ENCODE data around the gene CADPS2.

Gene CADPS2

DNA sequence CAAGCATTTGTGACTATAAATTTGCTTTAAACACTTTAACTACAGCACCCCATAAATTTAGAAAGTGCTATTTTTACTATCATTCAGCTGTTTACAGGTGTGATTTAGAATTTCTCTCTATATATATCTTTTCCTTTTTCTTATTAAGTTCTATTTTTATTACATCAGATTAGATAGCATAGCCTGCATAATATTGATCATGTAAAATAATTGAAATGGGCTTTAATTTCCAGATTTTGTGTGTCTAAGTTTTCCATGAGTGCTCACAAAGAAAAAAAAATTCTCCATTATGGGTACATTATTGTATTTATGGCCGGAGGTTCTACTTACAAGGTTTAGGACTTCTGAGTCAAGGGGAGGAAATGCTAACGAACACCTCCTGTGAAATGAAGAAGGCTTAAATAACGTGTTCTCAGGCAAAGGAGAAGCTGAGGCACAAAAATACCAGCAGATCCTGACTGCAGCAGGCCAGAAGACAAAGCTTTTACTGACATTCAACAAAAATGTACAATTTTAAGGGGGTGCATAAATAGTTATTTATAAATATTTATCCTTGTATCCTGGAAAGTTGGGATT lies 301.5 kb downstream of the CADPS2 start:
- DNase-seq = no peak

DNA sequence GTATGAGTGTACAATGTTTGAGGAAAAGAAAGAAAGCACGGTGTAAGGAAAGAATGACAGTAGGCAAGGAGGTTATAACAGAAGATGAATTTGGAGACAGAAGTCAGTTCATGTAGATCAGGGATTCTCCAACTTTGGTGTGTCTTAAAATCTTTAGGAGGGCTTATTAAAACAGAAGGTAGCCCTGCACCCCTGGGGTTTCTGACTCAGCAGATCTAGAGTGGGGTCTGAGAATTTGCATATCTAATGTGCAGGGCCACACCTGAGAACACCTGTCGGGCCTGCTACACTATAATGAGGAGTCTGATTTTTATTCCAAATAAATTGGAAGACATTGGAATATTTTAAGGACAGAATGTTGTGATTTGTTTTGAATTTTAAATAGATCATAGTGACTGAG lies 307.9 kb downstream of the CADPS2 start:
- no peak for DNase-seq

DNA sequence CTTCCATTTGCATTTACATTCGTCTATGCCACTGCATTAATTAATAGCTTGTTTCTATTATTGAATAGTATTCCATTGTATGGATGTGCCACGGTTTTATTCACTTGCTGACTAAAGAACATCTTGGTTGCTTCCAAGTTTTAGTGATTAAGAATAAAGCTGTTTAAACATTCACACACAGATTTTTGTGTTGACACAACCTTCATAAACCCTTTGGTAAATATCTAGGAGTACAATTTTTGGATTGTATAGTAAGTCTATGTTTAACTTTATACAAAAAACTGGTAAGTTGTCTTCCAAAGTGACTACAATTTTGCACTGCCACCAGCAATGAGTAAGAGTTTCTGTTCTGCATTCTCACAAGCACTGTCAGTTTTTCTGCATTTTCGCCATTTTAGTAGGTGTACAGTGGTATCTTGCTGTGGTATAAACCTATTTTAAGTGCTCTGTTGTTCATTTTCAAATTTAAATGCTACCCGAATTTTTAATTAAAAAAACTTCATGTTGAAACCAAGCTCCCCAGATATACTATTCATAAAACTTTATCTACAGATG lies 308.7 kb downstream of the CADPS2 start:
- no peak for DNase-seq

DNA sequence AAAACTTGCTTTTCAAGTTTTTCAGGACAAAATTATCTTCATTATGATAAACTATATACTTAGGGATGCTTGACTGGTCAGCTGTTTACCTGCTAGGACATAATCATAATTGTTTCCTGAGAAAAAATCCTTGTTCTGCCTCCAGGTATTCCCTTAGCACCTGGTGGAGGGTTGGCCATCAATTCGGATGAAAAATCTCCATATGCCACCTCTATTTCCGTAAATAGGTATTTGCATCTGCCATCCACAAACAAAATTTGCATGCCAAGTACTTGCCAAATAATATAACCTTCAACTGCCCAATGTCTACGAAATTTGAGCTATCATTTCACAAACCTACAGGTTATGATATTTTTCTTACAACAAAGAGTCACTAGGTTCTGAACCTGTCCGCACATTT lies 313.6 kb downstream of the CADPS2 start:
- DNase-seq = no peak

DNA sequence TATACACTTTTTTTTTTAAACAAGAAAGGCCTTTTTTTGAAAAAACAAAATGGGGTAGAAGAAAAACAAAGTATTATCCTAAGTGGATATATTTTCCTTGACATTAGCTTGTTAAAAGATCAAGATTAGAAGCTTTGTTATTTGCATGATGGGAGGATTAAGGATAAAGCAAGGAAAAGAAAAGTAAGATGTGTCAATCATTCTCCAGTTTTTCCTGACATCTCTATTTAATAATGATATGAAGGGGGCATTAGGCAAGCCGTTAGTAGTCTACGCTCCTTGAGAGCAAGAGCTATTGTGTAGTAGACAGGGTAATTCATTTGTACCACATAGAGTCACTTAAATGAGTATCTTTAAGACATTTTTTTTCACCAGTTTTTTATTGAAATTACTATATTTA lies 324.9 kb downstream of the CADPS2 start:
- no peak for DNase-seq

DNA sequence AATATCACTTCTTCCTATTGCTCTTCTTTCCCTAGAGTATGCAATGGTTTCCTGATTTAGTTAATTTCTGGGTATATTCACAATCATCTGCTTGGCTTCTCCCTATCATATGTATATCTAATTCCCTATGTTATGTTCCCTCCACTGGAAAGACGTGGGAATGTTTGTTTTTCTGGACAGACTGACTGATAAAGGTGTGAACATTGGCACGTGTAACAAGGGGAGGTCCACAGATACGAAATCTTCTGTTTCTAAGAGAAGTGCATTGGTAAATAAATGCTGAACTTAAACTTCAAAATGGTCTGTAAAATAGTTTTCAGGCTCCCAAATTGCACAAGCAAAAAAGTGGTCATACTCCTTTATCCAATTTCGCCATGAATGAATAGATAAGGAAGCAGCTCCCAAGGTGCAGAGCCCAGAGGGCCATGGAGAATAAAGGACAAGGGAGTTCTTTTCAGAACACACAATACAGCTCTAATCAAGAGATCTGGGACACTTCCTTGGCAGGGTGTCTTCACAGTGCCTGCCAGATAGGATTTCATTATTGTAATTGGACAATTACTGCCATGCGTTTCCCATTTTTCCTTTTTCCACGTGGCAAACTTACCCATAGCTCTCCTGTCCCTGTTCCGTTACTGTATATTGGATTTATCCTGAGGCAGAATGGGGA lies 329.3 kb downstream of the CADPS2 start:
- no peak for DNase-seq

DNA sequence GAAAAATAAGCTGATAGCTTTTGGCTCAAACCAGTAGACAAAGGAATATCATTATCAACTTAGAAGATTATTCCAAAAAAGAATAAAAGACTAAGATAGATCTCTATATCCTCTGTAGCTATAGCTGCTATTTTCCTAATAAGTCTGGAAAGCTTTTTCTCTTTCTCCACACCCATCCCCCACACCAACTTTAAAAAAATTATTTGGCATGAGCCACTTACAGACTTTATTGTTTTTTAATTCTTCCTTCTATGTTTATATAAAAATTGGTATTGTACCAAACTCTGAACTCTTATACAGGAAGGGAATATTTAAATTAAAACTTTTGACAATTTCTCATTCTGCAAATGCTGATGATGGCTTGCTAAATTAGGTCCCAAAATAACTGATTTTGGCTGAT lies 330.0 kb downstream of the CADPS2 start:
- DNase-seq = no peak

DNA sequence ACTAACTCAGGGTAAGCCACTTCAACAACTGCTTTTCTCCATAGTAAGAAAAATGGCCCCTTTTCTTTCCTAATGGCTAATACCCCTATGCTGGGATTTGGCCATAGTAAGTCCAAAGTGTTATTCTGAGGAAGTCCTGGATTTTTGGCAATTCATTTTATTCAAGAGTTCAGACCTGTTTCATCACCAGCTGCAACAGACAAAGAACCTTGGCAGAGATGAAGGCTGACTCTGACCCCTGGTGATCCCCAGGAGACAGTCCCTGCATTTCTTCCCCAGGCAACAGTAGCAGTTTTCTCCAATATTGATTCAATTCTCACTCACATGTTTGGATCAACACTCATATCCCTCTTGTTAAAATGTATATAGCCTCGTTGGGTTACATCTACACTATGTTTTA lies 332.5 kb downstream of the CADPS2 start:
- DNase-seq = no peak

DNA sequence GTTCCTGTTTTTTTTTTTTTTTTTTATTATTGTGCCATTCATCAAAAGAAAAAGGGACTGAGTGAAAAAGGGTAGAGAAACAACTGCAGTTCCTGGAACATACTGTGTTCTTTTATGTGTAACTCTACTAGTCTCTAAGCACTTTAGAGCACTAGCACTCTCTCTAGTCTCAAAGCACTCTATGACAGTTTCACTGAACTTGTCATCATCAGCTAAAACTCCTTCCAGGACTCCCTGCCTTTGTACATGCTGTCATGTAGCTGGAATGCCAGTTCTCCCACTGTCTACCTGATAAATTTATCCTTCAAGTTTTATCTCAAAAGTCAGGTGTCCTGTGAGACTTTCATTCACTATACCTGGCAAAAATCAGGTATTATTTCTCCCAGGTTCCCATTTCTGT lies 333.5 kb downstream of the CADPS2 start:
- no peak for DNase-seq

DNA sequence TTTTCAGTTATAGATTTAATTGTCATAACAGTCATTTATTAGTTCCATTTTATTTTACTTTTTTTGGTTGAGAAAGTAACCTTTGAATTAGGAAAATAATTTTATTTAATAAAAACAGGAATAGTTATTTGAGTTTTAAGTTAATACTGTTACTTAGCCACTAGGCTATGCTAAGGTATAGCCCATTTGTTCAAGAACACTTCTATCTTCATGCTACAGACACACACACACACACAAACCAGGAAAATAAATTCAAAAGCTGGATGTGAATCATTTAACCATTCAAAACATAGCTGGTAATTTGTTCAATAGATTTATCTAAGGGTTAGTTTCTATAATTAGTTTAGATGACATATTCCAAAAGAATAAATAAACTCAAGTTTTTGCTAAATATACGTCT lies 335.7 kb downstream of the CADPS2 start:
- DNase-seq = no peak

DNA sequence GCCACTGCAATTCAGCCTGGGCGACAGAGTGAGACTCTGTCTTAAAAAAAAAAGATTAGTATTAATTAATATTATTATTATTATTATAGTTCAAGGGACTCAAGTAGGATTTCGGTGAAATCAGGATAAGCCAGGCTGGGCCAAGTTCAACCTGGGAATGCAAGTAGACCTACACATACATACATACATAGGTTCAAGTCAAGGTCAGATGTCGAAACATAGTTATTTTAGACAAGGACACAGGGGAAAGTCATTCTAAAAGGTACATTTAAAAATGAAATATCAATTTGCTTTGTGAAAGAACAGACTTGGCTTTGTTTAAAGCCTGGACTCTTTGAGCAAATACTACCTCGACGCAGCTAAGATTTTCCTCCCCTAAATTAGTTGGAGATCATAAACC lies 336.7 kb downstream of the CADPS2 start:
- no peak for DNase-seq

DNA sequence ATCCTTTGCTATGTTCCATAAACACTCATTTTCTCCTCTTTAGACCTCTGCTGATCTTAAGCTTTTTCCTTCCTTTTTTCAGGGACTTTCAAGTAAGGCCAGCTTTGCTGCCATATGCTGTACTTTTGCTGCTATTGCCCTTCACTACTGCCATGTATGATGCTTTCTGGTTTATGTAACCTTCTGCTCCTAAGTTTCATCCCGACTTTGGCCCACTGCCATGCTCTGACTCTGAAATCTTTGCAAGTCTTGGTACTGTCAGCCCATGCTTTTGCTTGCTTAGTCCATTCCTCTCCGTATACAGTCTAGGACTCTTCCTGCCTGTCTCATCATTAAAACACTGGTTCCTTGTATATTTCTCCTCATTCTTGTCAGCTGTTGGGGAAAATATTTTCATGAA lies 339.8 kb downstream of the CADPS2 start:
- DNase-seq = no peak

DNA sequence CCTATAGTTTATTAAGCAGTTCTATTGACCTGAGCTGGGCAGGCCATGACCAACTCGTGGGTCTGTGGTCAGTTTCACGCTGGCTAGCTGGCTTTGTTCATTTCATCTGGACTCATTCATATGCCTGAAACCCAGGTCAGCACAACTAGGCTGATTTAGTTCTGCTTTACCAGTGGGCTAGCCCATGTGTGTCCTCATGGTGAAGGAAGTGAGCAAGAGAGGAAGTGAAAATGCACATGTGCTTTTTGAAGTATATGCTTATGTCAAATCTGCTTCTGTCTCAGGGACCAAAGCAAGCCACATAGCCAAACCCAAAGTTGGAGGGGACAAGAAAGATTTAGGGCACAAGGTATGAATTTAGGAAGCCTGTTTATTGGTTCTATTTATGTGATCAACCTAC lies 341.8 kb downstream of the CADPS2 start:
- DNase-seq = no peak

DNA sequence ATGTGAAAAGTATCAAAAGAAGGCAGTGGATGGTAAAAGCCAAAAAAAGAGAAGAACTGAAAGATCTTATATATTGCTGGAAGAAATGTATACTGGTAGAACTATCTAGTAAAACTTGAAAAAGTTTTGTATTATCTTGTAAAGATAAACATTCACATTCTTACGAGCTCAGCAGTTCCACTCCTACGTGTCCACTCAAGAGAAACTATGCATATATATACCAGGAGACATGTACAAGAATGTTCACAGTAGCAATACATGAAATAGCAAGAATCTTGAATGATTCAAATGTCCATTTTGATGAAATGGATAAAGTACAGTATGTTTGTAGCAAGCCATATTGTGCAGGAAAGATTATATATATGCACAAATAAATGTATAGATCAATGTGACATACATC lies 342.4 kb downstream of the CADPS2 start:
- no peak for DNase-seq

DNA sequence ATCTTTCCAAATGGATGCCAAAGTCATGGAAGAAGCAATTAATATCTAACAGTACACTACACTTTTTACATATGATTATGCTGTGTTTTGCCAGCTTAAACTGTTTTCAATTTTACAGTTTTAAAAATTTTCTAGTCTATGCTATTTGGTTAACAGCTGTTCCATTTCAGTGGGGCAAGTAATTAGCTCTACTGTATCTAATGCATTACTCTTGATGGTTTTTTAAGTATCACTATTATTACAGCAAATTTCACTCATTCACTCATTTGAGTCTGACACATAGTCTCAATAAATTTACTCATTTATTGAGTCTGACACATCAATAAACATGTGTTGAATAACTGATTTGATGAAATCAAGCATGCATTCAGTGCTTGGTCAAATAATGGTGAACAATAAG lies 343.1 kb downstream of the CADPS2 start:
- no peak for DNase-seq

DNA sequence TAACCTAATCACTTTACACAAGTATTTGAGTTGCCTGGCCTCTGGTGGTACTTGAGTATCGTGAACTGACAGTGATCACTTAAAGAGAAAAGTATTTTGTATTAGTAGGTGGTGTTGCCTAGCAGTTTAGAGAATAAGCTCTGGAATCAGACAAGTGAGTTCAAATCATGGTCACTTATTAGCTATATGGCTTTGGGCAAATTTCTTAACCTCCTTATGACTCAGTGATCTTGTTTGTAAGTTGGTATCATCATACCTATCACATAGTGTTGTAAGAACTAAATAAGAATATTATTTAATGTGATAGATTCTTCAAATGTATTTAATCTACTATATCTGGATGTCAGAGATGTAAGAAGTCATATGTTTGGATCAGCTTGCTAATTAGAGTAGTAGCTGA lies 351.2 kb downstream of the CADPS2 start:
- DNase-seq = no peak

DNA sequence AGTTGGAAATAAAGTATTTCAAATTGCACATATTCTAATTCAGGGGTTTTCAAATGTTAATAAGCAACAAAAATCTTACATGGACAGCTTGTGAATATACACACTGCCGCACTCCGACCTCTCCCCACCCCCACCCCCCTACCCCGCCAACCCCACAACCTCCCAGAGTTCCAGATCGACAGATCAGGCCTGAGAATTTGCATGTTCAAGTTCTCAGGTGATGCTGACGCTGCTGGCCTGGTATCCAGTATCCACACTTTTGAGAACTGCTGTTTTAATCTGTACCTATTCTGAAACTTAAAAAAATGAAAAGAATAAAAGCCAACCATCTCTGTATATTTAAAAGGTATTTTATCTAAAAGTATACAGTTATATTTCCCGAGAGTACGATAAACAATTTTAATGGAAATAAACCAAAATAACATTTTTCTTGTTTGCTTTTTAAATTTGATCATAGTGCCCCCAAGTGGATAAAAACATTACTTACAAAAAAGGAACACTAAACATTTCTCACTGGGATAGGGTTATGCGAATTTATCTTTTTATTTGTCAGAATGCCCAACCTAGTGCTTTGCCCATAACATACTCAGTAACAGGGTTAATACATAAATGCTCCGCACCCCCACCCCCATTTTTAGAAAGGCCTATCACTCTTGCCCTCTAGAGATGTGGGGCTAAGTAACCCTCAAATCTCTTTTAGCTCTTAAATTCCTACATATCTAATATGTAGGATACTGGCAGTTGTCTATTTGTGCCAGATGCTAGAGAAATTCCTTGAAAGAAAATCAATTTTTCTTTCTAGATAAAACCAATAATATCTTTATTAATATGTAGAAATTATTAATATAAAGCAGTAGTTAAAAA lies 353.6 kb downstream of the CADPS2 start:
- DNase-seq = no peak

DNA sequence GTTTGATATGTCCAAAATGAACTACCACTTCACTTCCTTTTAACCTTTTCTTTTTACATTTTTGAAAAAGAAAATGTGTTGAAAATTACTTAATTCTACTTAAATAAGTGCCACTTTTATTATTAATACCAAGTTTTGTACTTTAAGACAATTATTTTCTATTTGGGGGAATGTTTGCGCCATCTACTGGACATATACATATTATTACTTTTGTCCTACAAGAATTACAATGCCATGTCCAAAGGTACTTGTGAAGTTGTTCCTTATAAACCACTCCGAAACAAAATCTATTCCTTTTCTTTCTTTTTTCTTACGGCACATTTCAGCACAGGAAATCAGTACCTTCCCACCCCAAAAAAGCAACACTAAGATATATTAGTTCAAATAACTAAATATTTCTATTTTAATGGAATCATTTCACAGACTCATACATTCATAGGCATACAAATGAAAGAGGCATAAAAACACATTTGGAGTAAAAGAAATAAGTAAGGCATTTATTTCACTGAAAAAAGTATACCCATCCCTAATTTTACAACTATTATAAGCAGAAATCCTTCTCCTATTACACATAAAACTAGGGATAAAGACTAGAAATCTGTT lies 357.3 kb downstream of the CADPS2 start:
- DNase-seq = no peak

DNA sequence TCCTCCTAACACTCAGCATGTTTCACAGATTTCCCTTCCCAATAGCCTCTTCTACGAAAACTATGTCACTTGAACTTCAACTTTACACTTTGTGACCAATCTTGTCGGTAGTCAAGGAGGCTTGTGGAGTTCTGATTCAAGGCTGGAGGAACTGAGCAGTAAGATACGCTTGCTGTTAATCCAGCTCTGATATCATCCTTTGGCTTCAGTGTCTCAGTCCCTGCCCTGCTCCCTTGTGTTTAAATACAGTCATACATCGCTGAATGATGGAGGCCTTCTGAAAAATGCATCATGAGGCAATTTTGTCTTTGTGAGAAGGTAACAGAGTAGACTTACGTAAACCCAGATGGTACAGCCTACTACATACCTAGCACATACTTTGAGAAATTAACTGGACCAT lies 360.9 kb downstream of the CADPS2 start:
- DNase-seq = no peak

DNA sequence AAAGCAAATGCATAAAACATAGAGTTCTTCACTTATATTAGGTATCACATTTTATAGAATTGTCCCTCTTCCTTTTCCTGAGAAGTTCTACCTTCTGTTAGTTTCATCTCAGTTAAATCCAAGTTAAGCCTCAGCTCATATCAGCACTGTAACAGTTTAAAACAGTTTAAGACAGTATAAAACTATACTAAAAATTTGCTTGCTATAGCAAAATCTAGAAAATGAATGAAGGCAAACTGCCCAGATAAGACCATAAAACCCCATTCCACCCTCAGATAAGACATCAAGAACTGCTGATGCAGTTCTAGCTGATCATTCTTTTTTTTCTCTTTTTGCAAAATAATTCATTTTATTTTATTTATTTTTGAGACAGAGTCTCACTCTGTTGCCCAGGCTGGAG lies 364.5 kb downstream of the CADPS2 start:
- no peak for DNase-seq

DNA sequence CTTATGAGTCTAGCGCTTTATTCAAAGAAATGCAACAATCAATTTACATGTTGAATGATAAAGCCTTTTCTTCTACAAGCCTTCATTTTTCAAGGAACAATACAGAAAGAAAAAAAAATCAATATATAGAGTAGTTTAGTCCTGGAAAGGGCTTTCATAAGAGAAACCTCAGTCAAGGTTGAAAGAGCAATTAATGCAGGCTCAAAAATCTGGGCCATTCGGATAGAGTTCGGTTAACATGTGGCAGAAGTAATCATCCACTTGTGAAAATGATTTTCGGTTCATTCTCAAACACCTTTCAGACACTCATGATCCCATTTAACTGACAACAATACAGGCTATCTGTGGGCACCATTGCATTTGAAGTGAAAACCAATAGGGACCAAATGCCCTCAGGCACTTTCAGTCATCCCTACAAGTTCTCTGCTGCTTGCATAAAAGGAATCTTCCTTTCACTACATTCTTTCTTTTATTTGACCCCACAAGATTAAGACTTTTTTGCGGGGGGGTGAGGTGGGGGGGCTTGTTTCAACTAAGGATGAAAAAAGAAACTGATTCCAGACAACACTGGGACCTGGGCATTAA lies 365.2 kb downstream of the CADPS2 start:
- DNase-seq = no peak

DNA sequence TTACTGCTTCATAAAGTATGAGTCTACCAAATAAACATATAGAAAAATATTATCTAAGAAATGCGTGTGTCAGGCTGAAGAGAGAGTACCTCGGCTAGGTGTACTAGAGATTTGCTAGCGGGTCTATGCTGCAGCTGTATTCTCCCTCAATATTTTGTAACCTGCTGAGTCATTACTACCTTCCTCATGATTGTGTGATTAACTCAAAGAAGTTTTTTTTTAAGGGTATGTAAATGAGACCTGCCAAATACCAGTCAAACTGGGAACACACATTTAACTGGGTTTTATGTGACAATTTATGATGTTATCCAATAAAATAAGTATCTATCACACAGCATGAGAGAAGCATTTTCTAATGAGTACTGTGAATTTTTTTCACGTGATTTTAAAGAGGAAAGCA lies 367.8 kb downstream of the CADPS2 start:
- no peak for DNase-seq

DNA sequence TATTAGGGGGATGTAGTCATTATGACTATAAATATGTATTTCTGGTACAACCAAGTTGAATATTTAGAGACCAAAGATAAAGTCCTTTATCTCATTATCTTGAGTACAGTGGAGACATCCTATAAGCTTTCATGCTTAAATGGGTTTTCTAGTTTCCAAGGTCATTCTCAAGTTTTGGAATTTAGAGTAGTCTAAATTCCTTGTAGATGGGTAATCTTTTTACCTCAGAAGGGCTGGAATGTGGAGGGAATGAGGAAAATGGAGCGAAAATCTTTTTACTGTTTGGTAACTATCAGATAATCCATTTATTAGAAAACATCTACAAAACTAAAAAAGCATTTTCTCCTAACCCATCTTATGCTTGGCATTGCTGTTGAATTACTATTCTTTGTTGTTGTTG lies 368.7 kb downstream of the CADPS2 start:
- no peak for DNase-seq
